ENCODE measurements around the gene CTBP2.

The CTBP2 gene

GRCh38 chr10:125121003-125121402 lies 39.4 kb downstream of the CTBP2 start:
- no peak for DNase-seq

- no peak for DNase-seq
Observed at GRCh38 chr10:125120053-125120710, 40.2 kb downstream of the CTBP2 start.

- DNase-seq, result no peak
Observed at GRCh38 chr10:125118701-125119100, 41.7 kb downstream of the CTBP2 start.

- DNase-seq, result no peak
Observed at GRCh38 chr10:125118011-125118611, 42.3 kb downstream of the CTBP2 start.

- no peak for DNase-seq
Observed at GRCh38 chr10:125116652-125117310, 43.6 kb downstream of the CTBP2 start.

GRCh38 chr10:125116041-125116649 lies 44.2 kb downstream of the CTBP2 start:
- DNase-seq, result no peak

- no peak for DNase-seq
Observed at GRCh38 chr10:125115409-125115808, 45.0 kb downstream of the CTBP2 start.

- DNase-seq, result no peak
Observed at GRCh38 chr10:125114761-125115391, 45.5 kb downstream of the CTBP2 start.

- DNase-seq, result no peak
Observed at GRCh38 chr10:125113691-125114371, 46.5 kb downstream of the CTBP2 start.

GRCh38 chr10:125112697-125113494 lies 47.5 kb downstream of the CTBP2 start:
- no peak for DNase-seq

- no peak for DNase-seq
Observed at GRCh38 chr10:125111118-125111727, 49.1 kb downstream of the CTBP2 start.

- DNase-seq, result no peak
Observed at GRCh38 chr10:125107965-125108580, 52.3 kb downstream of the CTBP2 start.

- DNase-seq, result no peak
Observed at GRCh38 chr10:125107166-125107949, 53.0 kb downstream of the CTBP2 start.

- no peak for DNase-seq
Observed at GRCh38 chr10:125106586-125106985, 53.8 kb downstream of the CTBP2 start.

- DNase-seq, result no peak
Observed at GRCh38 chr10:125105706-125106255, 54.6 kb downstream of the CTBP2 start.

GRCh38 chr10:125105155-125105554 lies 55.2 kb downstream of the CTBP2 start:
- DNase-seq, result no peak

GRCh38 chr10:125104559-125104958 lies 55.8 kb downstream of the CTBP2 start:
- DNase-seq, result no peak

GRCh38 chr10:125103924-125104323 lies 56.4 kb downstream of the CTBP2 start:
- DNase-seq, result no peak

GRCh38 chr10:125103466-125103865 lies 56.9 kb downstream of the CTBP2 start:
- DNase-seq, result no peak

GRCh38 chr10:125102821-125103220 lies 57.5 kb downstream of the CTBP2 start:
- no peak for DNase-seq
